SK-N-SH (cell line): ENCODE measurements around the gene SRRM1.

Experiments used
- CHD2 ChIP-seq: fragments of 150-350 bp; IDR thresholded peaks from 2 replicates; pipeline ENCODE4 v1.6.1; 2018; ENCODE audit warnings: low read length; ENCODE audit not compliant: partially characterized antibody
- EP300 ChIP-seq, 2 experiments: IDR thresholded peaks; 2 replicates each; pipeline versions ENCODE4 v1.4.0 to v1.6.1; 2012; ENCODE audit warnings: borderline replicate concordance in 1 of 2, low read depth in 1 of 2, low read length in 1 of 2
- EZH2phosphoT487 ChIP-seq: fragments of 200-600 bp; sonication (generic); IDR thresholded peaks from 2 replicates; pipeline ENCODE4 v1.6.1; 2017; ENCODE audit warnings: low read depth, mixed run types, mild to moderate bottlenecking, antibody characterized with exemption, moderate library complexity, borderline replicate concordance
- POLR2AphosphoS5 ChIP-seq: IDR thresholded peaks from 2 replicates; pipeline ENCODE4 v1.6.1; 2012; ENCODE audit warnings: low read depth, low read length
- TAF1 ChIP-seq: IDR thresholded peaks from 2 replicates; pipeline ENCODE4 v1.6.1; 2012; ENCODE audit warnings: low read depth, mild to moderate bottlenecking, low read length, moderate library complexity, borderline replicate concordance
- TEAD4 ChIP-seq: IDR thresholded peaks from 2 replicates; pipeline ENCODE4 v1.4.0; 2012; ENCODE audit warnings: mild to moderate bottlenecking, borderline replicate concordance; ENCODE audit not compliant: insufficient read depth
- TF ChIP-seq, protein P1 (sequence below): IDR thresholded peaks from 2 replicates; pipeline ENCODE4 v1.4.0; 2012; ENCODE audit warnings: low read depth
- TF ChIP-seq, protein P2 (sequence below): fragments of 200-600 bp; sonication (generic); IDR thresholded peaks from 2 replicates; pipeline ENCODE4 v1.6.1; 2017; ENCODE audit warnings: antibody characterized with exemption, mild to moderate bottlenecking, moderate library complexity

DNA sequence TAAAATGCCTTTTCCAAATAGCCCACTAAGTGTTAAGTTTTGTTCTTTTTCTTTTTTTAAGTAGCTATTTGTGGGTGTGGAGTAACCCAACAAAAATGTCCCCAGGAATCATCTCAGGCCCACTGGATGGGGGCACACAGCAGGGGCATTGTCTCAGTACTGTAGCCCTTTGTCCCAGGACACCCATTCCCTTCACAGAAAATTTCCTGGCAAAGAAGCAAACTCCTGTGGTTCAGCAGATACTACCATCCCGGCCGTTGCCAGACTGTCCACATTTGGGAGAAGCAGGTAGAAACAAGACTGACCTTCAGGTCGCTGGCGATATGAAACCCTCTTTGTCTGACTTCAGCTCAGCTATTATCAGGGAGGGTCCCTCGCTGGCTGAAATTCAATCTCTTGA lies 23.7 kb upstream of the SRRM1 start:
- no peak for TF ChIP-seq POLR2AphosphoS5
- no peak for TF ChIP-seq EZH2phosphoT487
- no peak for TF ChIP-seq CHD2
- TF ChIP-seq TAF1: no peak
- TF ChIP-seq, protein P1, sequence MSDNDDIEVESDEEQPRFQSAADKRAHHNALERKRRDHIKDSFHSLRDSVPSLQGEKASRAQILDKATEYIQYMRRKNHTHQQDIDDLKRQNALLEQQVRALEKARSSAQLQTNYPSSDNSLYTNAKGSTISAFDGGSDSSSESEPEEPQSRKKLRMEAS: no peak
- TF ChIP-seq, protein P2, sequence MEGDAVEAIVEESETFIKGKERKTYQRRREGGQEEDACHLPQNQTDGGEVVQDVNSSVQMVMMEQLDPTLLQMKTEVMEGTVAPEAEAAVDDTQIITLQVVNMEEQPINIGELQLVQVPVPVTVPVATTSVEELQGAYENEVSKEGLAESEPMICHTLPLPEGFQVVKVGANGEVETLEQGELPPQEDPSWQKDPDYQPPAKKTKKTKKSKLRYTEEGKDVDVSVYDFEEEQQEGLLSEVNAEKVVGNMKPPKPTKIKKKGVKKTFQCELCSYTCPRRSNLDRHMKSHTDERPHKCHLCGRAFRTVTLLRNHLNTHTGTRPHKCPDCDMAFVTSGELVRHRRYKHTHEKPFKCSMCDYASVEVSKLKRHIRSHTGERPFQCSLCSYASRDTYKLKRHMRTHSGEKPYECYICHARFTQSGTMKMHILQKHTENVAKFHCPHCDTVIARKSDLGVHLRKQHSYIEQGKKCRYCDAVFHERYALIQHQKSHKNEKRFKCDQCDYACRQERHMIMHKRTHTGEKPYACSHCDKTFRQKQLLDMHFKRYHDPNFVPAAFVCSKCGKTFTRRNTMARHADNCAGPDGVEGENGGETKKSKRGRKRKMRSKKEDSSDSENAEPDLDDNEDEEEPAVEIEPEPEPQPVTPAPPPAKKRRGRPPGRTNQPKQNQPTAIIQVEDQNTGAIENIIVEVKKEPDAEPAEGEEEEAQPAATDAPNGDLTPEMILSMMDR: no peak
- TF ChIP-seq EP300 (IDR thresholded peaks at IDR 0.05; ENCODE audit: borderline replicate concordance in 1 of 2, low read depth in 1 of 2, low read length in 1 of 2): no peak
- TF ChIP-seq TEAD4: no peak
